ENCODE measurements around the gene TRIM24. TPM values are rescaled to one million over a fixed set of nuclear protein-coding genes. Genes with fewer than 3 reads are reported as not detected.

TRIM24 gene
- total and polyA plus RNA-seq, 2 of the 13 experiments (the other 11 are each of a cell fraction or from before 2014, with no cell fraction given), result 100 to 106 TPM

DNA sequence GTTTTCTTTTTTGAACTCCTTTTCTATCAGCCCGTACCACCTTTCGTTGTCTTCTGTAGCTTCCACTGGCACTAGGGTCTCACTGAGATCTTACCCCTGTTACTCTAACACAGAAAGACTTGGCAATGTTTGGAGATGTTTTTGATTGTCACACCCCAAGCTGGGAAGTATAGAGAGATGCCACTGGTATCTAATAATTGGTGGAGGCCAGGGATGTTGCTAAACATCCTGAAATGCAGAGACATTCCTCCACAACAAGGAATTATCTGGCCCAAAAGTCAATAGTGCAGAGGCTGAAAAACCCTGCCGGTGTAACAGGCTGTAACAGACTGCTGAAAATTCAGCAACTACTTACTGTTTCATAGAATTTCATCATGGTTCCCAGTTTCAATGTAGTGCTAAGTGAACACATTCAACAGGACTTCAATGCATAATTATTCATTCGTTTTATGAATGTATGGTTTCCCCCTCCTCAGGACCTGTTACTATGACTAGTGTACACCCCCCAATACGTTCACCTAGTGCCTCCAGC, 115.9 kb downstream of the TRIM24 start (continued):
- TF ChIP-seq TSC22D2 (CRISPR knock-in tag; IDR thresholded peaks at IDR 0.05; ENCODE audit: borderline replicate concordance) (no peak), ZNF839 (CRISPR knock-in tag; IDR thresholded peaks at IDR 0.05; ENCODE audit: borderline replicate concordance) (no peak), HDAC1 (CRISPR knock-in tag; IDR thresholded peaks at IDR 0.05) (no peak), FOXA3 (CRISPR knock-in tag; IDR thresholded peaks at IDR 0.05) (peak; percentile 25; the same call in 1 of the 2 replicates)
- TF ChIP-seq, protein P1, sequence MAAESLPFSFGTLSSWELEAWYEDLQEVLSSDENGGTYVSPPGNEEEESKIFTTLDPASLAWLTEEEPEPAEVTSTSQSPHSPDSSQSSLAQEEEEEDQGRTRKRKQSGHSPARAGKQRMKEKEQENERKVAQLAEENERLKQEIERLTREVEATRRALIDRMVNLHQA (CRISPR knock-in tag; IDR thresholded peaks at IDR 0.05), result peak; percentile 51; the same call in 1 of the 2 replicates

DNA sequence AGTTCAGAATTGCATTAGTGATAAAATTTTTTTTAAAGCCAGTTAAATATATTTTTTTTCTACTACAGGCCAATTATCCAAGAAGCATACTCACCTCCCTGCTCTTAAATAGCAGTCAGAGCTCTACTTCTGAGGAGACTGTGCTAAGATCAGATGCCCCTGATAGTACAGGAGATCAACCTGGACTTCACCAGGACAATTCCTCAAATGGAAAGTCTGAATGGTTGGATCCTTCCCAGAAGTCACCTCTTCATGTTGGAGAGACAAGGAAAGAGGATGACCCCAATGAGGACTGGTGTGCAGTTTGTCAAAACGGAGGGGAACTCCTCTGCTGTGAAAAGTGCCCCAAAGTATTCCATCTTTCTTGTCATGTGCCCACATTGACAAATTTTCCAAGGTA, 119.1 kb downstream of the TRIM24 start:
- Histone ChIP-seq H4K20me1 (ENCODE audit: insufficient read depth, low read length) (no peaks in the 10 kb centered on the region; the same call in 1 of the 2 replicates), H3K9ac (ENCODE audit: insufficient read depth, low read depth, low read length) (no peak overlapping the region), H3K4me2 (ENCODE audit: low read depth, low read length) (no peak overlapping the region), H3K4me1 (ENCODE audit: insufficient read depth, low read length) (0 out of 2 replicates have a peak, but pooled peaks cover 1% of the 10 kb centered on the region), H3K79me2 (ENCODE audit: insufficient read depth, low read length) (no peaks in the 10 kb centered on the region), H3K4me3 (replicated peaks in 1 of 3; ENCODE audit: insufficient read depth in 1 of 3, low read depth in 2 of 3, low read length in 3 of 3) (no peak overlapping the region), H3K36me3 (replicated peaks in 1 of 2; ENCODE audit: control insufficient read depth in 1 of 2, insufficient read depth in 2 of 2, low read length in 2 of 2) (peaks cover 14 to 76% of the 10 kb centered on the region in 2 experiments), H2AFZ (ENCODE audit: low read length) (no peak overlapping the region), H3K27me3 (ENCODE audit: control insufficient read depth in 1 of 2, insufficient read depth in 2 of 2, low read length in 2 of 2) (no peaks in the 10 kb centered on the region), H3K9me3 (ENCODE audit: low read length) (no peaks in the 10 kb centered on the region), H3K27ac (ENCODE audit: extremely low read length, insufficient read depth, low read length) (no peak overlapping the region)
- DNase-seq (ENCODE audit: low spot score), result no peak
- intact Hi-C loops (cut with micrococcal nuclease; ENCODE audit: unreplicated experiment) (no loop called here), in situ Hi-C loops (cut with HindIII; ENCODE audit: extremely low pct_ligation_motif_present, low pct_unique_long_range_greater_than_20kb) (no loop called here)
- WGBS (ENCODE audit: low lambda C conversion rate), result 86% methylated on average over 1 of the region's 1 CpG
- peak; percentile 96 for TF ChIP-seq RBM22 (optimal IDR thresholded peaks at IDR 0.05; ENCODE audit: low read length)
- TF ChIP-seq, protein P2, sequence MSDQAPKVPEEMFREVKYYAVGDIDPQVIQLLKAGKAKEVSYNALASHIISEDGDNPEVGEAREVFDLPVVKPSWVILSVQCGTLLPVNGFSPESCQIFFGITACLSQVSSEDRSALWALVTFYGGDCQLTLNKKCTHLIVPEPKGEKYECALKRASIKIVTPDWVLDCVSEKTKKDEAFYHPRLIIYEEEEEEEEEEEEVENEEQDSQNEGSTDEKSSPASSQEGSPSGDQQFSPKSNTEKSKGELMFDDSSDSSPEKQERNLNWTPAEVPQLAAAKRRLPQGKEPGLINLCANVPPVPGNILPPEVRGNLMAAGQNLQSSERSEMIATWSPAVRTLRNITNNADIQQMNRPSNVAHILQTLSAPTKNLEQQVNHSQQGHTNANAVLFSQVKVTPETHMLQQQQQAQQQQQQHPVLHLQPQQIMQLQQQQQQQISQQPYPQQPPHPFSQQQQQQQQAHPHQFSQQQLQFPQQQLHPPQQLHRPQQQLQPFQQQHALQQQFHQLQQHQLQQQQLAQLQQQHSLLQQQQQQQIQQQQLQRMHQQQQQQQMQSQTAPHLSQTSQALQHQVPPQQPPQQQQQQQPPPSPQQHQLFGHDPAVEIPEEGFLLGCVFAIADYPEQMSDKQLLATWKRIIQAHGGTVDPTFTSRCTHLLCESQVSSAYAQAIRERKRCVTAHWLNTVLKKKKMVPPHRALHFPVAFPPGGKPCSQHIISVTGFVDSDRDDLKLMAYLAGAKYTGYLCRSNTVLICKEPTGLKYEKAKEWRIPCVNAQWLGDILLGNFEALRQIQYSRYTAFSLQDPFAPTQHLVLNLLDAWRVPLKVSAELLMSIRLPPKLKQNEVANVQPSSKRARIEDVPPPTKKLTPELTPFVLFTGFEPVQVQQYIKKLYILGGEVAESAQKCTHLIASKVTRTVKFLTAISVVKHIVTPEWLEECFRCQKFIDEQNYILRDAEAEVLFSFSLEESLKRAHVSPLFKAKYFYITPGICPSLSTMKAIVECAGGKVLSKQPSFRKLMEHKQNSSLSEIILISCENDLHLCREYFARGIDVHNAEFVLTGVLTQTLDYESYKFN (CRISPR knock-in tag; conservative IDR thresholded peaks at IDR 0.05), result no peak
- TF ChIP-seq, protein P3, sequence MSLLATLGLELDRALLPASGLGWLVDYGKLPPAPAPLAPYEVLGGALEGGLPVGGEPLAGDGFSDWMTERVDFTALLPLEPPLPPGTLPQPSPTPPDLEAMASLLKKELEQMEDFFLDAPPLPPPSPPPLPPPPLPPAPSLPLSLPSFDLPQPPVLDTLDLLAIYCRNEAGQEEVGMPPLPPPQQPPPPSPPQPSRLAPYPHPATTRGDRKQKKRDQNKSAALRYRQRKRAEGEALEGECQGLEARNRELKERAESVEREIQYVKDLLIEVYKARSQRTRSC (CRISPR knock-in tag; IDR thresholded peaks at IDR 0.05; ENCODE audit: low read depth), result no peak
- POLR2A ChIA-PET, result no interaction called here
- no TSS peak for BruUV-seq (replicated peaks)
- ATAC-seq, result no peak; the same call in 2 of the 3 replicates
- CTCF ChIA-PET (ENCODE audit: low intra/inter-chr PET ratio, low total read pairs), result no interaction called here
- FAIRE-seq, result no peak
